Measurements from ENCODE around the gene LAYN.

LAYN gene

DNA sequence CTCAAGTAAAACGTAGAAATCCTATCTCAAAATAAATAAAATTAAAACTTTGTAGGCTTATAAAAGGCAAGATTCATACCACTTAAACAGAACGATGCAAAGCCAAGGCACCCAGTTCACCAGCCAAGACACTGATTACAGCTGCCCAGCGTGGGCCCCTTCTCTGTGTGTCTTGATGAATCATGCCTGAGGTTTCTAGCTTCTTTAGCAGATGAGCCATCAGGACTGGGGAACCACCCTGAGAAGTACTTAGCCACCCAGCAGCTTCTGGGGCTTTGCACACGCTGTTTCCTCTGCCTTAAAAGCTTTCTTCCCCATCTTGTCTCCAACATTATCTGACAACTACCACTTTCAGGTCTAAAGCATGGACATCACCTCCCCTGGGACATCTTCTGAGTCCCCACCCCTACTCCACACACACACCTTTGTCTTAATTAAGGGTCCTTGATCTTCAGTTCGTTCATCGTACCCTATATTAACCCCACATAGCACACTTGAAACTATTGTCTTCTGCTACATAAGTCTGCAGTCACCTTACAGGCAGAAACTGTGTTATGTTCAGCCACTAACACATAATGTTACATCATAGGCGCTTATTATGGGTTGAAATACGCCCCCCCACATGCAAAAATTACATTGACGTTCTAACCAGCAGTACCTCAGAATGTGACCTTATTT lies 8.7 kb upstream of the LAYN start:
- DNase-seq, result peak; percentile 73 to 85

- DNase-seq, result no peak
Measured at GRCh38 chr11:111532365-111532709, 8.2 kb upstream of the LAYN start.

- DNase-seq, result no peak
Measured at GRCh38 chr11:111535281-111535680, 5.2 kb upstream of the LAYN start.

DNA sequence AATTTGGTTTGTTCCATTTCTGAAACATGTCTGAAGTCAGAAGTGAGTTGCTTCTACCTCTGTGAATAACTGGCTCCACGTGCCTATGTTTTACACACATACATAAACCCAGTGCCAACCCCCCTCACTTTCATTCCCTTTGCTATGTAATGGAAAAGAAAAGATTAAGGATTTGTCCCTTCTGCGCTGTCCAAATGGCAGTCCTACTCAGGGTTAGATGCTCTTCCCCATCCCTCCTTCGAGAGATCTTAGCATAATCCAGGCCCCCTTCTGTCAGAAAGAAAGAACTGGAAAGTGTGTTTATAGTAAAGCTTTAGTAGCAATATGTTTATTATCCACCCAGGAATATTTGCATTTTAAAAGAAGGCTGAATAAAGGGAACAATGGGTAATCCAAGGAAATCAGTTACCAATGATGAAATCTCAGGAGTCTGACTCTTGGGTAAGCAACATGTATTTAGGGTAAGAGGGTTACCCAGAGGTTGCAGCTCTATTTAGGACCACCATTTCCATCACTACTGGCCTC lies 3.1 kb upstream of the LAYN start:
- no peak for DNase-seq

DNA sequence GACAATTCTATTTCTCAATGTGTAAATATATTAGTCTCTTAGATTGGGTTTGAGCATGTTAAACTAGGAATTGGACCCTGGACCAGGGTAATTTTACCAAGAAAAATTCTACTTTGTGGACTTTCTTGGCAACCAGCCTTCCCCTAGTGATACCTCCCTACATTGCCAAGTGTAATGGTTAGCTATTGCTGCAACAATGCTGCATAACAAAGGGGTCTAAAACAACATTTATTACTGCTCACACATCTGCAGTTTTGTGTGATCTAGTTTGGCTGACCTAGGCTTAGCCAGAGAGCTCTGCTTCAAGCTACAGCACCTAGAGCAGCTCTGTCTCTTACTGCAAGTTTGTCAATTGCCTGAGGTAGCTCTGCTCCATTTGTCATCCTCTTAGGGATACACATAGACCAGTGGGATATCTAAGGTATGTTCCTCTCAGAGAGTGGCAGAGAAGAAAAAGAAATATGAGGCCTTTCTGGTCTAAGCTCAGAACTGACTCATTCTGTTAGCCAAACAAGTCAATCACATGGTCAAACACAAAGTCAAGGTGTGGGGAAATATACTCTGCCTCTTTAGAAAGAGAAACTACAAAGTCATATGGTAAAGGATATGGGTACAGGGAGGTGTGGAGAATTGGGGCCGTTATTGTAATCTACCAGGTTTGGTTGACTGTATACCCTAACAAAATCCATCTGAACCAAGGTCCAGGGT lies 2.0 kb upstream of the LAYN start:
- no peak for DNase-seq

DNA sequence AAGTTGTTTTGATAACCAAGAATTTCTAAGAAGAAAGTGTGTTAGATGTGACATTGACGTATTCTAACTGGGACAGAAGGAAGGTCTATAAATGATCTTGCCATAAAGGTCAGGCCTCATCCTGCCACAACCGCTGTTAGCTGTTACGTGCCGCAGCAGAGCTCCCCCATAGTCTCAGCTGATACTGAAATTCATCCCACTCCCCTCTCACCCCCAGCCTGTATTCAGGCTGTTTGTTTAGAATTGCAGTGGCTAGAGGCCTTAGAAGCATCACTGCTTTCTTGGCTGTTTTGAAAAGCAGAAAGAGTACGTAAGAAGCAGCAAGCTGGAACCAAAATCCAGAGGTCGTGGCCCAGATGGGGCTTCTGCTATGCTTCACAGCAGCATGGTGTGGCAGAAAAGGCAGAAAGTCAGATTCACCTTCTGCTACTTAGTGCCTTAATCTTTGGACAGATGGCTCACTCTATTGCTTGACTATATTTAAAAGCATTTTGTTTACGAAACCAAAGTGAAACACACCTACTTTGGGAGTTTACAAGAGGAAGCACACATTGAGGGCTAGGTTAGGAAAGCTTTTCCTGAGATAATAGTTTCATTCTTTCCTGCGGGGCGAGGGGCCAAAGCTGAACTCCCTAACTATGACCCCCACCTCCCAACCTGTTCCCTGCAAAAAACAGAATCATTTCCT lies 950 bp upstream of the LAYN start:
- no peak for DNase-seq

DNA sequence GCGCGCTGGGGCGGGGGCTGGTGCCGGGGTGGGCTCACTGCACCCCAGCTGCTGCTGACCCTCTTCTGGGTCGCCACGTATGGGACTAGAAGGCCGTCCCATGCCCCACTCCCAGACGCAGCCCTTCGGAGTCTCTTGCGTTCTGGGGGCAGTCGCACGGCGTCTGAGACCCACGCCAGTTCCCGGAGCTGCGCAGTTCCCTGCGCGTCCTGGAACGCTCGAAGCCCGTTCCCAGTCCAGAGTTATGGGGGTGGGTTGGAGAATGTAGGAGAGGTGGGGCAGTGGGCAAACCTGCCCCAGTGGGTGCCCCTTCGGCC lies 375 bp downstream of the LAYN start:
- no peak for DNase-seq

DNA sequence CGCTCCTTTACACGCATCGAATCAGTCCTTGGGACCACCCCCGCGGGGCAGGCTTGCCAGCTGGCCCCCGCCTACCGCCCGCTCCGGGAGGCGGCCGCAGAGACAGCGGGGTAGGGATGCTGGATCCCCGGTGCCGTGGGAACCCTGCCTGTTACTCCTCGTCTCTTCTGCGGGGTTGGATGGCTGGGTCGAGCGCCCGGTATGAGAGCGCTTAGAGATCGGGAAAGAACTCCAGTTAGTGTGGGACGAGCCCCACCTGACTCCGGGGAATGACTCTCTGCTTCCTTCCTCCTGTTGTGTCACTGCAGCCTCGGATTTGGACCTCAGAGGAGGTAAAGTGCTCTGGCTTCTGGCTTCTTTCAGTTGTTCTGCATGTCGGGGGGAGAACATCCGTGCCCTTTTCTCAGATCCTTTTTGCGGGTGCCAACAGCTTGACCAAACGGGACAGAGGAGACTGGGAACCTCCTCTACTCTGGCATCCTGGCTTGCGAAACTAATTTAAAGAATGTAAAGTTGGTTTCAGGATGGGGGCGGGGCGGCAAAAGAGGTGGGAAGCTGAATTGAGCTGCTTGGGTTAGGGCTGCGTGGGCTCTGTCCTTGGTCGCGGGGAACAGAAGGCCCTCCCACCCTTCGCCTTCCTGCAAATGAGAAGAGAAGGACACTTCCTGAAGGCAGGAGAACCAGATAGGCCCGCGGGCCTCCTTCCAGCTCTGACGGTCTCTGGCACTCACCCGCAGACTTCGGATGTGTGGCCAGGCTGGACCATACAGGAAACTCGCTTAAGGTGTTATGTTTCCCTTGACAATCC lies 938 bp downstream of the LAYN start:
- DNase-seq, result no peak

DNA sequence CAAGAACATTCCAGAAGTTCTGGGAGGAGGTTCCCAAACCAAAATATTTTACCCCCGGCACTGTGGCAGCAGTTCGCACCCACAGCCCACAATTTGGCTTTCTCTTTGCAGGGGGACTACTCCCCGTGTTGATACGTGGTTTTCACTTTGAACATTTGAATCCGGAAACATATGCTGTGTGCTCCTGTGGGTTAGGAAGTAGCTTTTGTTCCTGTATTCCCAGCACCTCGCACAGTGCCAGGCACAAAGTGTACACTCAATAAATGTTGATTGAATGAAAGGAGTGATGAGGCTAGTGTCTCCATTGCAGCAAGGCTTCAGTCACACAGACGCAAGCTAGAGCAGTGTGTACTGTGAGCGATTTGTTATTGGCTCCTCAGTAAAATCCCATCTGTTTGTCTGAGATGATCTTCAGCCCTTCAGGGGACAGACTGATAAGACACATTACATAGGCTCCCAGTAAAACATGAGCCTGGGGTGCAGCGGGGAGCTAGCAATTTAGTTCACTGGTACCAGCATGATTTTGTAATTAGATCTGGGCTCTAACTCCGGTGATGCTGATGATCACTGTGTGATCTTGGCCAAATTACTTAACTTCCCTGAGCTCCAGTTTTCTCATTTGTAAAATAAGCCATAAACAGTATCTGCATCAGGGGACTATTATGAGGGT lies 2.2 kb downstream of the LAYN start:
- no peak for DNase-seq

DNA sequence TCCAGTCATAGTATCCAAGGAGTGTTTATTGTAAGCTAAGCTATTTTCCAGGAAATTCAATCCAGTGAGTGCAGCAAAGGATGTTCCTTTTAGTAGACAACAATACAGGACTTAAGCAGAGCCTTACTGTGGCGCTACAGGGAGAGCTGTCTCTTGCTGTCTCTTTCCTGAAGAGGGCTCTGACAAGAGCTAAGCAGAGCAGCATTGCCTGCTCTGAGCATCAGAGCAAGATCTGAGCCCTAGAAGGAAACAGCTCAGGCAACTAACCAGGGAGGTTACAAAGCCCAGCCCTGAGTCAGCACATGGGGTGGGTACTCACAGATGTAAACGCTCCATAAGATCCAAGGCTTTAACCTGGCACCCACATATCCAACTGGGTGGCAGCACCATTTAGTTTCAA lies 8.0 kb downstream of the LAYN start:
- DNase-seq, result no peak

- no peak for DNase-seq
Measured at GRCh38 chr11:111549196-111549868, 8.8 kb downstream of the LAYN start.

DNA sequence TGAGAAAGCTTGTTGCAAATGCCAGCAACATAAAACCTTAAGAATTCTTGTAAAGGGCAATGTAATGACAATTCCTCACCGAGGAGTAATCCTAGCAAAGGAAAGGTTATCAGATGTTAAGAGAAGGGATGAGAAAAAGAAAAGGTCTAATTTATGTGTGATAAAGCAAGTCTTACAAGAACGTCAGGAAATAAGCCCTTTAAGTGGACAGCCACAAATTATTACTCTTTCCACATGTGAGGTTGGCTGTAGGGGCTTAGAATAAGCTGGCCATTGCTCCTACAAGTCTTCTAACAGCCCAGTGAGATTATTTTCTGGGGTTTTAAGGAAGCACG lies 9.3 kb downstream of the LAYN start:
- DNase-seq, result no peak

DNA sequence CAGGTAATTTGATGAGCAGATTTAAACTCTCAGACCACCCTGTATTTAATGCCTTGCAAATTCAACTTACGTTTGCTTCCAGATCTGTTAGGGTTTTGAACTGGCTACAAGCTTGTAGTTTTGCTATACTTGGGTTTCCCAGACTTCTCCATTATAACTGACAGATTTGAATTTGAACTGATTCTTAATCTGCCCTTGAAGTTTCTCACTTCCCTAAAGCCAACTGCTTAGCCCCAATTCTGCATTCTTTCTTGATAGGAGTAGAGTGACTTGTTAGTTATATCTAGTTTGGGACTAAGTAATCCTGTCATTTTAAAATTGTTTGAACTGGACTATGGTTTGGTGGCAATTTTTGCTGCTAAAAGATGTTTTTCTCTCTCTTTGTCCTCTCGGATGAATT lies 9.7 kb downstream of the LAYN start:
- no peak for DNase-seq

- no peak for DNase-seq
Measured at GRCh38 chr11:111554532-111554931, 14.0 kb downstream of the LAYN start.

DNA sequence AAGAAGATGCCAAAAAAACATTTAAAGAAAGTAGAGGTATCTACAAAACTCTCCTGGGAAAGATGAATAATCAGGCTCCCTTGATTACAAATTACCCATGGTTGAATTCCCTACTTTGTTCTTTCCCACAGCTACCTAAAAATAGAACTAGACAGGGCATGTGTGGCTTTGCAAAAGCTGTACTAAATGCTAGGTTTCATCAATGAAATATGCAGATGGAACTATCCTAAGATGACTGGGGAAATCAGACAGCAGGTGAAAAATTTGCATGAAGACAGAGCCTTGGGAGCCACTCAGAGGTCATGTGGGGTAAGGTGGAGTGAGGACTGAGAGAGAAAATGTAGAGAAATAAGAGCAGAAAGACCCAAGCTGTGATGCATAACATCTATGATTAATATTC lies 14.7 kb downstream of the LAYN start:
- DNase-seq, result no peak

DNA sequence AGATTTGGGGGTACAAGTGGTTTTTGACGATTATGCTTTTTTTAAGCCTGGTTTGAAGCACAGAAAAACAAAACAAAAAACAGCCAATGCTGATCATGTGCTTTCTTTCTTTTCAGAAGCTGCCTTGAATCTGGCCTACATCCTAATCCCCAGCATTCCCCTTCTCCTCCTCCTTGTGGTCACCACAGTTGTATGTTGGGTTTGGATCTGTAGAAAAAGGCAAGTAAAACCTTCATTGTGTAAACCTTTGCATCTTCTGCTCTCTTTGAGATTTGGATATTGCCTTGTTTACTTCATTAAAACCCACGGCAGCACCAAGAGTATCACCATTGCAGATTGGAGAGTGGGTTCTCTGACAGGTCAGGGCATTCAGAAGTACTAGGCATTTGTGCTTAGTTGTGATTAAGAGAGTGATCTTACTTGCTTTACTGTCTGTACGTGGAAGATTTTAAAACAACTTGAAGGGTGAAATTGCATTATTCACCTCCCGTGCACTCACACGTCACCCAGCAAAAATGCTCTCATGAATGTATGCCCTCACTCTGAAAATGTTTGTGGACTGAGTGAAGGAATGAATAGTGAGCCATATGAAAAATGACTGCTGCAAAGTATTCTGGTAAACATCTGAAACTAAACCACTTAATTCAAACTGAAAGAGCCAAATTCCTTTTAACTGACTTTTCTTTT lies 17.0 kb downstream of the LAYN start:
- DNase-seq, result peak; percentile 30 to 35

GRCh38 chr11:111559800-111560464 lies 19.4 kb downstream of the LAYN start:
- no peak for DNase-seq

DNA sequence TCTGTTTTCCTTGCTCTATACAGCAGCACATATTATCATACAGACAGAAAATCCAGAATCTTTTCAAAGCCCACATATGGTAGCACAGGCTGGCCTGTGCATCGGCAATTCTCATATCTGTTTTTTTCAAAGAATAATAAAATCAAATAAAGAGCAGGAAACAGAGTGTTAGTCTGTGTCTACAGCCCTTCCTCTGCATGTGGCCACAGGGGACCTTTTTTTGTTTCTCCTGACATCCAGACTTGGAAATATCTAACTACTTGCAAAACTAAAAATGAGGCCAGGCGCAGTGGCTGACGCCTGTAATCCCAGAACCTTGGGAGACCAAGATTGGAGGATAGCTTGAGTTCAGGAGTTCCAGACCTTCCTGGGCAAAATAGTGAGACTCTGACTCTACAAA lies 20.3 kb downstream of the LAYN start:
- no peak for DNase-seq

DNA sequence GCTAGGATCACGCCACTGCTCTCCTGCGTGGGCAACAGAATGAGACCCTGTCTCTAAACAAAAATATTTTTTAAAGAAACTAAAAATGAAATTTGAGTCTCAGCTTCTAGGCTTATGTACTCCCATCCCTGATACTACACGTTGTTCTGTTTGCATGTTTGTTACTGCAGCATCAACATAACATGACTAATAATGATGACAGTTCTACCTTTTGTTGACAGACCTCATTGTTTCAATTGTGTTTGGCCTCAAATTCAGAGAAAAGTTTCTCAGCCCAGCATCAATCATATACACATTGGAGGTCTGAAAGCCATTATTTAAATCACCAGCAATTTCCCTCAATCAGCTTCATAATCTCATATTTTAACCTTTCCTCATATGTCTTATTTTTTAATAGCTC lies 20.8 kb downstream of the LAYN start:
- DNase-seq, result no peak

- DNase-seq, result peak in 1 of 2 experiments; percentile 83
Measured at GRCh38 chr11:111561791-111562325, 21.3 kb downstream of the LAYN start.
